CD8-positive, alpha-beta memory T cell (primary cell): ENCODE data around the gene PLPPR1. TPM values are rescaled to one million over a fixed set of nuclear protein-coding genes. Genes with fewer than 3 reads are reported as not detected.
"Not testable (repeated sequence)": the region's sequence is repeated elsewhere in the genome, so short reads cannot be mapped to it uniquely, and the experiment has no call there.

Experiments used
- CTCF ChIA-PET: fragments of 350-600 bp; sonication (Branson Sonifier 250); formaldehyde crosslinking; loops from one replicate; lab custom pipeline; 2021; ENCODE audit warnings: antibody characterized with exemption; lab: Charles Lee
- POLR2A ChIA-PET: fragments of 350-600 bp; sonication (Branson Sonifier 250); formaldehyde crosslinking; loops from one replicate; lab custom pipeline; 2021; ENCODE audit warnings: antibody characterized with exemption; lab: Charles Lee
- DNase-seq, 5 donors: peaks; one replicate each; pipeline versions ENCODE4 v3.0.0 to v3.0.0-alpha.2; 2020 to 2022; ENCODE audit warnings: mixed read lengths in 1 of 5
- H3K27ac ChIP-seq: one replicate; pipeline ENCODE4 v1.7.0; 2013; ENCODE audit warnings: low read depth, mild to moderate bottlenecking, low read length, moderate library complexity
- H3K27me3 ChIP-seq: 2 replicates; pipeline ENCODE4 v1.7.0; 2013; ENCODE audit warnings: low read length, mild to moderate bottlenecking; ENCODE audit not compliant: insufficient read depth, poor library complexity, severe bottlenecking
- H3K36me3 ChIP-seq: 2 replicates; pipeline ENCODE4 v1.7.0; 2013; ENCODE audit warnings: mild to moderate bottlenecking, low read length, moderate library complexity; ENCODE audit not compliant: insufficient read depth
- H3K4me1 ChIP-seq: 2 replicates; pipeline ENCODE4 v1.7.0; 2013; ENCODE audit warnings: mild to moderate bottlenecking, low read length, moderate library complexity; ENCODE audit not compliant: insufficient read depth
- H3K4me3 ChIP-seq: 2 replicates; pipeline ENCODE4 v1.7.0; 2013; ENCODE audit warnings: mild to moderate bottlenecking, low read length
- H3K9me3 ChIP-seq: 2 replicates; pipeline ENCODE4 v1.7.0; 2013; ENCODE audit warnings: mild to moderate bottlenecking, low read length
- H3K27ac Mint-ChIP-seq, 8 donors: one replicate each; pipeline ENCODE4 v1.8.0; 2020 to 2021; ENCODE audit warnings: mixed read lengths in 8 of 8, mild to moderate bottlenecking in 6 of 8, inconsistent platforms in 3 of 8, moderate library complexity in 3 of 8
- H3K27me3 Mint-ChIP-seq, 2 donors: one replicate each; pipeline ENCODE4 v1.8.0; 2020 to 2021; ENCODE audit warnings: mixed read lengths in 2 of 2, mild to moderate bottlenecking in 1 of 2, moderate library complexity in 1 of 2
- H3K36me3 Mint-ChIP-seq, 3 donors: one replicate each; pipeline ENCODE4 v1.8.0; 2020 to 2021; ENCODE audit warnings: mixed read lengths in 3 of 3, inconsistent platforms in 1 of 3, mild to moderate bottlenecking in 1 of 3
- H3K4me1 Mint-ChIP-seq, 3 donors: one replicate each; pipeline ENCODE4 v1.8.0; 2020 to 2021; ENCODE audit warnings: mixed read lengths in 3 of 3, inconsistent platforms in 1 of 3, mild to moderate bottlenecking in 1 of 3
- H3K4me3 Mint-ChIP-seq, 7 donors: one replicate each; pipeline ENCODE4 v1.8.0; 2020 to 2021; ENCODE audit warnings: mixed read lengths in 7 of 7, mild to moderate bottlenecking in 6 of 7, moderate library complexity in 4 of 7, inconsistent platforms in 2 of 7
- H3K9me3 Mint-ChIP-seq, 5 donors: one replicate each; pipeline ENCODE4 v1.8.0; 2020 to 2022; ENCODE audit warnings: mixed read lengths in 5 of 5, mild to moderate bottlenecking in 3 of 5, moderate library complexity in 2 of 5, inconsistent platforms in 1 of 5
- polyA plus RNA-seq: library from polyadenylated mRNA; unstranded; fragments of 300-500 nt; fragmentation: Illumina TruSeq; gene quantifications from one replicate; pipeline ENCODE4 v1.2.3, GENCODE V29; 2021
- total RNA-seq, 2 experiments: library from RNA; stranded (reverse); gene quantifications; one replicate each; pipeline ENCODE4 v1.2.3, GENCODE V29; 2021

PLPPR1 gene
- total and polyA plus RNA-seq, 3 experiments from 2014 or later: not detected

- Mint-ChIP-seq H3K4me1 (no peaks in the 10 kb centered on the region), H3K27me3 (peaks cover 7 to 32% of the 10 kb centered on the region in 2 donors), H3K9me3 (no peaks in the 10 kb centered on the region), H3K36me3 (no peaks in the 10 kb centered on the region), H3K4me3 (no peak overlapping the region), H3K27ac (no peak overlapping the region)
- Histone ChIP-seq H3K4me1 (no peaks in the 10 kb centered on the region), H3K4me3 (no peak overlapping the region), H3K9me3 (no peaks in the 10 kb centered on the region), H3K27ac (no peak overlapping the region), H3K36me3 (no peaks in the 10 kb centered on the region), H3K27me3 (no peaks in the 10 kb centered on the region)
- ChIA-PET POLR2A (no interaction called here), CTCF (no interaction called here)
- DNase-seq: no peak
Observed at GRCh38 chr9:101317735-101318134, 289.2 kb downstream of the PLPPR1 start.

GRCh38 chr9:101323129-101323528, 294.6 kb downstream of the PLPPR1 start:
- POLR2A ChIA-PET: no interaction called here
- no peak overlapping the region for H3K4me3 ChIP-seq

GRCh38 chr9:101324245-101324804, 295.8 kb downstream of the PLPPR1 start:
- H3K27me3 ChIP-seq: no peaks in the 10 kb centered on the region
- Mint-ChIP-seq H3K27ac (no peak overlapping the region), H3K4me3 (no peak overlapping the region), H3K36me3 (no peaks in the 10 kb centered on the region), H3K9me3 (peaks cover 0 to 8% (median 4%) of the 10 kb centered on the region in 5 donors), H3K4me1 (no peaks in the 10 kb centered on the region), H3K27me3 (peaks cover 10 to 32% of the 10 kb centered on the region in 2 donors)
- H3K9me3 ChIP-seq: no peaks in the 10 kb centered on the region
- ChIA-PET POLR2A (no interaction called here), CTCF (no interaction called here)
- DNase-seq: no peak
- no peak overlapping the region for H3K4me3 ChIP-seq
- no peaks in the 10 kb centered on the region for H3K4me1 ChIP-seq
- H3K36me3 ChIP-seq: no peaks in the 10 kb centered on the region
- no peak overlapping the region for H3K27ac ChIP-seq

More at GRCh38 chr9:101323129-101323528, 294.6 kb downstream of the PLPPR1 start:
- Histone ChIP-seq H3K4me1 (no peaks in the 10 kb centered on the region), H3K27me3 (no peaks in the 10 kb centered on the region), H3K36me3 (no peaks in the 10 kb centered on the region), H3K27ac (no peak overlapping the region), H3K9me3 (no peaks in the 10 kb centered on the region)
- CTCF ChIA-PET: no interaction called here
- Mint-ChIP-seq H3K9me3 (peaks cover 0 to 8% (median 4%) of the 10 kb centered on the region in 5 donors), H3K4me1 (no peaks in the 10 kb centered on the region), H3K27me3 (peaks cover 9 to 33% of the 10 kb centered on the region in 2 donors), H3K27ac (no peak overlapping the region), H3K36me3 (no peaks in the 10 kb centered on the region), H3K4me3 (no peak overlapping the region)
- DNase-seq: no peak

GRCh38 chr9:101325053-101325452, 296.5 kb downstream of the PLPPR1 start:
- CTCF ChIA-PET: no interaction called here

GRCh38 chr9:101326035-101326434, 297.5 kb downstream of the PLPPR1 start:
- CTCF ChIA-PET: no interaction called here

More at GRCh38 chr9:101325053-101325452, 296.5 kb downstream of the PLPPR1 start:
- H3K4me3 ChIP-seq: no peak overlapping the region
- no peak overlapping the region for H3K27ac Mint-ChIP-seq
- no peaks in the 10 kb centered on the region for H3K4me1 ChIP-seq
- no peaks in the 10 kb centered on the region for H3K9me3 ChIP-seq
- H3K4me1 Mint-ChIP-seq: no peaks in the 10 kb centered on the region
- H3K27me3 ChIP-seq: no peaks in the 10 kb centered on the region
- peaks cover 7 to 32% of the 10 kb centered on the region in 2 donors for H3K27me3 Mint-ChIP-seq
- H3K9me3 Mint-ChIP-seq: peaks cover 0 to 8% (median 4%) of the 10 kb centered on the region in 5 donors
- no peaks in the 10 kb centered on the region for H3K36me3 Mint-ChIP-seq
- POLR2A ChIA-PET: no interaction called here
- no peak overlapping the region for H3K27ac ChIP-seq
- H3K36me3 ChIP-seq: no peaks in the 10 kb centered on the region
- no peak for DNase-seq
- no peak overlapping the region for H3K4me3 Mint-ChIP-seq

GRCh38 chr9:101326501-101326900, 298.0 kb downstream of the PLPPR1 start:
- DNase-seq: no peak
- ChIA-PET POLR2A (no interaction called here), CTCF (no interaction called here)
- H3K27ac ChIP-seq: no peak overlapping the region
- Mint-ChIP-seq H3K27ac (no peak overlapping the region), H3K4me1 (no peaks in the 10 kb centered on the region), H3K27me3 (peaks cover 7 to 21% of the 10 kb centered on the region in 2 donors), H3K36me3 (no peaks in the 10 kb centered on the region), H3K4me3 (no peak overlapping the region), H3K9me3 (peaks cover 0 to 8% (median 4%) of the 10 kb centered on the region in 5 donors)
- no peaks in the 10 kb centered on the region for H3K9me3 ChIP-seq
- H3K4me3 ChIP-seq: no peak overlapping the region
- H3K36me3 ChIP-seq: no peaks in the 10 kb centered on the region
- no peaks in the 10 kb centered on the region for H3K27me3 ChIP-seq
- H3K4me1 ChIP-seq: no peaks in the 10 kb centered on the region

More at GRCh38 chr9:101326035-101326434, 297.5 kb downstream of the PLPPR1 start:
- Histone ChIP-seq H3K9me3 (no peaks in the 10 kb centered on the region), H3K27me3 (no peaks in the 10 kb centered on the region), H3K36me3 (no peaks in the 10 kb centered on the region), H3K4me3 (no peak overlapping the region), H3K27ac (no peak overlapping the region), H3K4me1 (no peaks in the 10 kb centered on the region)
- POLR2A ChIA-PET: no interaction called here
- Mint-ChIP-seq H3K36me3 (no peaks in the 10 kb centered on the region), H3K27me3 (peaks cover 7 to 24% of the 10 kb centered on the region in 2 donors), H3K4me1 (no peaks in the 10 kb centered on the region), H3K9me3 (peaks cover 0 to 8% (median 4%) of the 10 kb centered on the region in 5 donors), H3K4me3 (no peak overlapping the region), H3K27ac (no peak overlapping the region)
- no peak for DNase-seq

- H3K9me3 Mint-ChIP-seq, H3K27ac Mint-ChIP-seq, CTCF ChIA-PET, H3K4me3 Mint-ChIP-seq, POLR2A ChIA-PET, H3K4me1 ChIP-seq, H3K4me1 Mint-ChIP-seq, DNase-seq, H3K27ac ChIP-seq, H3K4me3 ChIP-seq, H3K9me3 ChIP-seq, H3K27me3 ChIP-seq, H3K36me3 ChIP-seq, H3K36me3 Mint-ChIP-seq: not testable (repeated sequence)
- H3K27me3 Mint-ChIP-seq: peaks cover 7 to 20% of the 10 kb centered on the region in 2 donors
Observed at GRCh38 chr9:101327422-101327909, 298.9 kb downstream of the PLPPR1 start.

GRCh38 chr9:101332362-101332761, 303.8 kb downstream of the PLPPR1 start:
- no peak overlapping the region for H3K27ac ChIP-seq
- POLR2A ChIA-PET: no interaction called here
- no peaks in the 10 kb centered on the region for H3K4me1 ChIP-seq
- H3K36me3 Mint-ChIP-seq: no peaks in the 10 kb centered on the region
- peaks cover 5 to 15% of the 10 kb centered on the region in 2 donors for H3K27me3 Mint-ChIP-seq
- H3K27ac Mint-ChIP-seq: no peak overlapping the region
- H3K36me3 ChIP-seq: no peaks in the 10 kb centered on the region
- H3K27me3 ChIP-seq: no peaks in the 10 kb centered on the region
- peaks cover 0 to 3% (median 2%) of the 10 kb centered on the region in 5 donors for H3K9me3 Mint-ChIP-seq
- no peaks in the 10 kb centered on the region for H3K9me3 ChIP-seq
- CTCF ChIA-PET: no interaction called here
- no peak for DNase-seq
- no peak overlapping the region for H3K4me3 ChIP-seq
- H3K4me3 Mint-ChIP-seq: no peak overlapping the region
- H3K4me1 Mint-ChIP-seq: no peaks in the 10 kb centered on the region
